ENCODE results near the gene BABAM2. TPM values are rescaled to one million over a fixed set of nuclear protein-coding genes. Genes with fewer than 3 reads are reported as not detected.

BABAM2 gene
- total RNA-seq, 1 experiment from 2014 or later: 16.3 TPM

GRCh38 chr2:27925766-27926472 lies 35.4 kb downstream of the BABAM2 start:
- POLR2A ChIA-PET (ENCODE audit: unreplicated experiment): no interaction called here
- intact Hi-C loops (cut with micrococcal nuclease): no loop called here
- CTCF ChIA-PET: no interaction called here

GRCh38 chr2:27929916-27930486 lies 39.5 kb downstream of the BABAM2 start:
- no TSS peak for BruUV-seq (replicated peaks)
- peaks cover 5% of the 10 kb centered on the region for H3F3A ChIP-seq (ENCODE audit: low read length, unreplicated experiment)
- no peak for DNase-seq
- 0 out of 2 replicates have a peak, but pooled peaks cover 5% of the 10 kb centered on the region for H3K36me3 ChIP-seq (ENCODE audit: low read depth, low read length)
- CTCF ChIA-PET: no interaction called here
- H2AFZ ChIP-seq (ENCODE audit: low read length): no peak overlapping the region
- H3K4me3 ChIP-seq (ENCODE audit: low read length): no peak overlapping the region
- H3K4me1 ChIP-seq (ENCODE audit: insufficient read depth, low read length): peaks cover 19% of the 10 kb centered on the region
- H3K27me3 ChIP-seq (ENCODE audit: low read length): no peaks in the 10 kb centered on the region
- no peak overlapping the region for H3K4me2 ChIP-seq (ENCODE audit: low read length)
- no peak for TF ChIP-seq CTCF (conservative IDR thresholded peaks at IDR 0.05; ENCODE audit: low read depth, low read length)
- no peak for TF ChIP-seq EZH2phosphoT487 (IDR thresholded peaks at IDR 0.05; ENCODE audit: borderline replicate concordance, low read length)
- TF ChIP-seq EZH2 (IDR thresholded peaks at IDR 0.05; ENCODE audit: low read length, unreplicated experiment): no peak
- no peaks in the 10 kb centered on the region for H3K79me2 ChIP-seq (ENCODE audit: low read length)
- no peak overlapping the region for H3K27ac ChIP-seq (ENCODE audit: low read length)
- POLR2A ChIA-PET (ENCODE audit: unreplicated experiment): no interaction called here
- no peak for ATAC-seq
- intact Hi-C loops (cut with micrococcal nuclease): no loop called here
- no peaks in the 10 kb centered on the region for H4K20me1 ChIP-seq (ENCODE audit: low read length)
- H3K9me3 ChIP-seq (ENCODE audit: low read length): no peaks in the 10 kb centered on the region
- H3K9me2 ChIP-seq (replicated peaks; ENCODE audit: low read length): no peaks in the 10 kb centered on the region
- H3K9ac ChIP-seq (ENCODE audit: low read length): no peak overlapping the region

More at GRCh38 chr2:27925766-27926472, 35.4 kb downstream of the BABAM2 start:
- Histone ChIP-seq H3F3A (ENCODE audit: low read length, unreplicated experiment) (no peaks in the 10 kb centered on the region), H2AFZ (ENCODE audit: low read length) (no peak overlapping the region), H3K9me2 (replicated peaks; ENCODE audit: low read length) (no peaks in the 10 kb centered on the region), H3K4me2 (ENCODE audit: low read length) (no peak overlapping the region), H3K9ac (ENCODE audit: low read length) (no peak overlapping the region), H4K20me1 (ENCODE audit: low read length) (no peaks in the 10 kb centered on the region), H3K27me3 (ENCODE audit: low read length) (no peaks in the 10 kb centered on the region), H3K79me2 (ENCODE audit: low read length) (no peaks in the 10 kb centered on the region), H3K4me1 (ENCODE audit: insufficient read depth, low read length) (peaks cover 2% of the 10 kb centered on the region), H3K4me3 (ENCODE audit: low read length) (no peak overlapping the region), H3K36me3 (ENCODE audit: low read depth, low read length) (0 out of 2 replicates have a peak, but pooled peaks cover 5% of the 10 kb centered on the region), H3K27ac (ENCODE audit: low read length) (no peak overlapping the region), H3K9me3 (ENCODE audit: low read length) (no peaks in the 10 kb centered on the region)
- no peak for DNase-seq
- ATAC-seq: no peak
- no TSS peak for BruUV-seq (replicated peaks)
- TF ChIP-seq CTCF (conservative IDR thresholded peaks at IDR 0.05; ENCODE audit: low read depth, low read length): no peak
- no peak for TF ChIP-seq EZH2phosphoT487 (IDR thresholded peaks at IDR 0.05; ENCODE audit: borderline replicate concordance, low read length)
- no peak for TF ChIP-seq EZH2 (IDR thresholded peaks at IDR 0.05; ENCODE audit: low read length, unreplicated experiment)

All from PC-3 (cell line).